NCI-H1694 (cell line): ENCODE data around the gene ITPR3.

Source experiments
- DNase-seq: peaks from one replicate; lab custom pipeline; 2025; lab: John Stamatoyannopoulos, UW

Gene ITPR3

GRCh38 chr6:33686981-33687975, 66.2 kb downstream of the ITPR3 start:
- DNase-seq, result no peak

- DNase-seq, result no peak
Observed at GRCh38 chr6:33688006-33688405, 66.9 kb downstream of the ITPR3 start.

GRCh38 chr6:33688451-33689147, 67.5 kb downstream of the ITPR3 start:
- DNase-seq, result no peak

- DNase-seq, result no peak
Observed at GRCh38 chr6:33689148-33689494, 68.0 kb downstream of the ITPR3 start.

GRCh38 chr6:33689879-33690278, 68.8 kb downstream of the ITPR3 start:
- DNase-seq, result no peak

DNA sequence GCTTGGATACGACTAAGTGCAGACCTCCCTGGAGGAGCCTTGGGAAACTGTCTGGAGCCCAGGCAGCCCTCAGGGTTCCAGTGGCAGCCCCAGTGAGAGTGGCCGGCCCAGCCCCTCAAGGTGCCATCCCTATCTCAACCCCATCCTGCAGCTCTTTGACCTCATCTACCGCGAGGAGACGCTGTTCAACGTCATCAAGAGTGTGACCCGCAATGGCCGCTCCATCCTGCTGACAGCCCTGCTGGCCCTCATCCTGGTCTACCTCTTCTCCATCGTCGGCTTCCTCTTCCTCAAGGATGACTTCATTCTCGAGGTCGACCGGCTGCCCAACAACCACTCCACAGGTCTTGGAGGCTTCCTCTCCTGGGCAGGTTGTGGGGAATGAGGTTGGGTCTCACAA, 69.6 kb downstream of the ITPR3 start:
- no peak for DNase-seq

DNA sequence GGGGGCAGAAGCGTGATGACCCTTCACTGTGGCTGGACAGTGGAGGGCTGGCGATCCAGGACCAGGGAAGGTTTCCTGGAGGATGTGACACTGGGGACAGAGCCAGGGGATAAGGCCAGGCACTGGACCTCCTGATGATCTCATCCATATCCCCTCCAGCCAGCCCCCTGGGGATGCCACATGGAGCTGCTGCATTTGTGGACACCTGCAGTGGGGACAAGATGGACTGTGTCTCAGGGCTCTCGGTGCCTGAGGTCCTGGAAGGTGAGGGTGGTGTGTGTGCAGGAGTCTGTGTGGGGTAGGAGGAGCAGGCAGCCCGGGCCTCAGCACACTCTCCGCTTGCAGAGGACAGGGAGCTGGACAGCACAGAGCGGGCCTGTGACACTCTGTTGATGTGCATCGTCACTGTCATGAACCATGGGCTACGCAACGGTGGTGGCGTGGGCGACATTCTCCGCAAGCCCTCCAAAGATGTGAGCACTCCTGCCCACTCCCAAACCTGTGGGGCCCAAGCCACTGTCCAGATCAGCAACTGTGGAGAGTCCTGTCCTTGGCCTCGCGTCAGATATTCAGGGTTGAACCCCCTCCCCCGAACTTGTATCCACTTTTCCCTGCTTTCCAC, 70.4 kb downstream of the ITPR3 start:
- no peak for DNase-seq

- no peak for DNase-seq
Observed at GRCh38 chr6:33692078-33692759, 71.1 kb downstream of the ITPR3 start.

DNA sequence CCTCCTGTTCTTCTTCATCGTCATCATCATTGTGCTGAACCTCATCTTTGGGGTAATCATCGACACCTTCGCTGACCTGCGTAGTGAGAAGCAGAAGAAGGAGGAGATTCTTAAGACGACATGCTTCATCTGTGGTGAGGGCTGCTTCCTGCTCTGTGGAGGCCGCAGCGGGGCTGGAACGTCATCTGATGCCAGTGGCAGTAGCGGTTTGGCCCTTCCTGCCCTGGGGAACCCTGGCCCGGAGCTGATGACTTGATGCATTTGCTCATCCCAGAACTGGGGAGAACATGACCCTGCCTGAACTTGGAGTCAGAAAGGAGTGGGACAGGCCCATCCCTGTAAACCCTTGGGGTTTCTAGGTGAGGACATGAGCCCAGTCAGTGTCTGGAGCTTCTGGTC, 71.6 kb downstream of the ITPR3 start:
- DNase-seq, result no peak

DNA sequence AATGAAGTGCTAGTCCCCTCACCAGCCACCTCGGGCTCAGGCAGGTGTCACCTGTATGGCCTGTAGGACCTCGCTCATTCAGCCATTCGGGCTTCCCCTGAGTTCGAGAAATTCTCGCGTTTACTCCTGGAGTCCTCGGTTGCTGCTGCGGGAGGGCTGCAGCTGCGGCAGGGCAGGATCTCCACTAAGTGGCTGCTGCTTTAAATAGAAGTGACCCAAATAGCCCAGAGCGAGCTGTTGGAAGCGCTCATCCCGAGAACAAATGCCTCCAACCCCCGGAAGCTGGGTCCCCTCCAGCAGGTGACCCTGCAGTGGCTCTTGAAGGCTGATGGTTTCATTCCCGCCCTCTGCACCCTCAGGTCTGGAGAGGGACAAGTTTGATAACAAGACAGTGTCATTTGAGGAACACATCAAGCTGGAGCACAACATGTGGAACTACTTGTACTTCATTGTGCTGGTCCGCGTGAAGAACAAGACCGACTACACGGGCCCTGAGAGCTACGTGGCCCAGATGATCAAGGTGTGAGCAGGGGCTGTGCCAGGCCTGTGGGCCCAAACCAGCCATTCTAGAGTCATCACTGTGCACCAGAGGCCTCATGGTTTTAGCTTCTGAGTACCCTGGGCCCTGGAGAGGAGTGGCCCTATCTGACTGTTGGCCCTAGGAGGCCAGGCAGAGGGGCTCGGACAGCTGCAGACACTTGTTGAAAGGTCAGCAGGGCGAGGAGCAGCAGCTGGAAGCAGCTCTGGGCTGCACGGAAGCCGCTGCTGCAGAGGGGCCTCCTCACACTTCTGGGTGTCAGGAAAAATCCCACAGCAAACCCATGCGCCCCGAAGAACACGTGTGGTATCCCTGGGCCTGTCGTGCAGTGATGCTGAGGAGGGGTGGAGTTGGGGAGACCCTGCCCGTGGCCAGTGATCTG, 72.3 kb downstream of the ITPR3 start:
- DNase-seq, result no peak

DNA sequence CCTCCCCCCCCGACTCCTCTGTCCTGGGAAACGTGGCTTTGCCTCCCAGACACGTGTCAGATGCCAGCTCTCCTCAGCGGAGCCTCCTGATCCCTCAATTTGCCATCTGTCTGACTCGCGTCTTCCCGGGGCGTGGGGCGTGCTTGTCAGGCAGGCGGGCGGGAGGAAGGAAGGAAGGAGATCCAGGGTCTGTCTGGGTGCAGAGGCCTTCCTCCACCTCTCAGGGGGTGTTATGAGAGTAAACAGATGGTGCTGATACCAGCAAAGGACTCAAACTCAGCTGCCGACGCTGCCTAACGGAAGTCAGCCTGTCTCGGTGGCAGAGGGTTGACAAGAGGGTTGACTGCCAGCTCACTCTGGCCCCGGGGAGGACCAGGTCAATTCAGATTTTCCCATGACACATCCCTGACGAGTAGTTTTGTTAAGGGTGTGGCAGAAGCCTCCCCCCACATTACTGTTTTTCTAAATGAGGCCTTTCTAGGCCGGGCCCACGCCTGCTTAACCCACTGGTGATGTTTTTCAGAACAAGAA, 73.3 kb downstream of the ITPR3 start:
- peak; percentile 54 for DNase-seq

GRCh38 chr6:33694977-33695376, 73.9 kb downstream of the ITPR3 start:
- DNase-seq, result no peak

- DNase-seq, result peak; percentile 29
Observed at GRCh38 chr6:33695451-33695887, 74.3 kb downstream of the ITPR3 start.

- DNase-seq, result no peak
Observed at GRCh38 chr6:33696076-33696475, 75.0 kb downstream of the ITPR3 start.

- DNase-seq, result peak; percentile 60
Observed at GRCh38 chr6:33696548-33697518, 75.7 kb downstream of the ITPR3 start.

GRCh38 chr6:33697845-33698244, 76.7 kb downstream of the ITPR3 start:
- DNase-seq, result no peak

GRCh38 chr6:33698494-33698893, 77.4 kb downstream of the ITPR3 start:
- no peak for DNase-seq

DNA sequence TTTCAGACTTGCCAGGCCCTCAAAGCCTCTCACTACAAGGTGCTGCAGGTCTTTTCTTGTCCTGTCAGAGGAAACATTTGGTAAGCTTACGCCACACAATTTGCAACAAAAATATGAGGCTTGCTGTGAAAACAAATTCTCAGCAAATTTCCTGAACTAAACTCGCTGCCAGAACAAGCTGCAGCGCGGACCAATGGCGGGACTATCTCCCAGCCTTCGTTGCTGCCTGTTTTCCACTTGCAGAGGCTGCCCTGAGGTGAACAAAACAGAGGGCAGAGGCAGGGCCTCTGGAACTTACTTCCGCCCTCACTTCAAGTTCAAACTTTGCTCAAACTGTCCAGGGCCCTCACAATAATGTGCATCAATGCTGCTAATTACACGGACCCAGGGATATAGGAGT, 78.0 kb downstream of the ITPR3 start:
- no peak for DNase-seq

DNA sequence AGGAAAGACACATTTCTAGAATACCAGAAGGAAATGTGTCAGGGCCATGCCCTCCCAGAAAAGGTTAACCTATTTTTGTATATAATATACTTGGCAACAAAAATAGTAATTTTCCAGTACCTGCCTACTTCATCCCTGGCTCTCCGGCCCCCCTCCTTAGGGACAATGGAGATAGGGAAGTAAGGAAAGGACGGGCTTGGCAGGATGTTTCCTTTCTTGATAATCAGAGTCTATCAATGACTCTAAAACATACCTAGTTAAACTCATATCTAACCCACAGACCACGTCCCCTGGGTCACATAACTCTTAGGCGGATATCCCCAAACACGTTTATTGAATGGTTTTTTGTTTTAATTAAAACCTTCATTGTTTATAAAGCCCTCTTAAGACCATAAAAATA, 78.6 kb downstream of the ITPR3 start:
- DNase-seq, result no peak
